Fibroblast of the aortic adventitia (primary cell): ENCODE data around the gene MAFF. TPM values are rescaled to one million over a fixed set of nuclear protein-coding genes. Genes with fewer than 3 reads are reported as not detected.

Experiments used
- DNase-seq: peaks from one replicate; pipeline ENCODE4 v3.0.0-alpha.2; 2010; ENCODE audit warnings: low read depth
- H3K4me3 ChIP-seq: 2 replicates; pipeline ENCODE4 v1.5.1; 2011; ENCODE audit warnings: low read depth, mild to moderate bottlenecking, control low read depth, low read length, moderate library complexity
- CTCF ChIP-seq: IDR thresholded peaks from 2 replicates; pipeline ENCODE4 v1.5.1; 2011; ENCODE audit warnings: mild to moderate bottlenecking, low read length, control low read depth, inconsistent platforms; ENCODE audit not compliant: insufficient read depth
- total RNA-seq: library from RNA; depleted of rRNA; stranded (reverse); fragments of >200 nt; gene quantifications from 2 replicates; pipeline ENCODE4 v1.2.3, GENCODE V29; 2012; ENCODE audit warnings: low replicate concordance

Gene MAFF
- total RNA-seq, 1 donor: 33.7 TPM

GRCh38 chr22:38240734-38241252, 39.0 kb downstream of the MAFF start:
- H3K4me3 ChIP-seq: no peak overlapping the region
- DNase-seq: peak; percentile 86
- TF ChIP-seq CTCF: no peak

GRCh38 chr22:38243007-38243765, 41.4 kb downstream of the MAFF start:
- TF ChIP-seq CTCF: no peak
- no peak for DNase-seq
- no peak overlapping the region for H3K4me3 ChIP-seq

- H3K4me3 ChIP-seq: no peak overlapping the region
- TF ChIP-seq CTCF: no peak
- DNase-seq: no peak
Observed at GRCh38 chr22:38244106-38244505, 42.3 kb downstream of the MAFF start.

GRCh38 chr22:38246046-38246658, 44.4 kb downstream of the MAFF start:
- no peak overlapping the region for H3K4me3 ChIP-seq
- no peak for DNase-seq
- no peak for TF ChIP-seq CTCF

GRCh38 chr22:38246692-38247091, 44.9 kb downstream of the MAFF start:
- no peak for TF ChIP-seq CTCF
- no peak for DNase-seq

GRCh38 chr22:38247713-38248112, 45.9 kb downstream of the MAFF start:
- DNase-seq: no peak
- no peak overlapping the region for H3K4me3 ChIP-seq

More at GRCh38 chr22:38246692-38247091, 44.9 kb downstream of the MAFF start:
- no peak overlapping the region for H3K4me3 ChIP-seq

More at GRCh38 chr22:38247713-38248112, 45.9 kb downstream of the MAFF start:
- TF ChIP-seq CTCF: no peak
